BLaER1 (cell line): ENCODE data around the gene CERS1.
A peak's percentile ranks its signal among the peaks of the same experiment; 100 is the strongest.
"Not testable (repeated sequence)": the region's sequence is repeated elsewhere in the genome, so short reads cannot be mapped to it uniquely, and the experiment has no call there.

ENCODE experiments used
- H3K27ac ChIP-seq: shearing (Covaris generic); formaldehyde crosslinking; 2 replicates; pipeline ENCODE4 v1.8.1; 2022
- H3K27me3 ChIP-seq: shearing (Covaris generic); formaldehyde crosslinking; 2 replicates; pipeline ENCODE4 v1.8.1; 2022
- H3K36me3 ChIP-seq: shearing (Covaris generic); formaldehyde crosslinking; 2 replicates; pipeline ENCODE4 v1.8.1; 2022
- H3K4me1 ChIP-seq: shearing (Covaris generic); formaldehyde crosslinking; 2 replicates; pipeline ENCODE4 v1.8.1; 2022
- H3K4me2 ChIP-seq: shearing (Covaris generic); formaldehyde crosslinking; 2 replicates; pipeline ENCODE4 v1.8.1; 2022
- H3K4me3 ChIP-seq: shearing (Covaris generic); formaldehyde crosslinking; 2 replicates; pipeline ENCODE4 v1.8.1; 2022
- H3K9ac ChIP-seq: shearing (Covaris generic); formaldehyde crosslinking; 2 replicates; pipeline ENCODE4 v1.8.1; 2022
- H3K9me3 ChIP-seq: shearing (Covaris generic); formaldehyde crosslinking; 2 replicates; pipeline ENCODE4 v1.8.1; 2022
- H4K20me1 ChIP-seq: shearing (Covaris generic); formaldehyde crosslinking; 2 replicates; pipeline ENCODE4 v1.8.1; 2022
- Cebpa-rat ChIP-seq: shearing (Covaris generic); IDR thresholded peaks from 2 replicates; pipeline ENCODE4 v1.8.1; 2022

The CERS1 gene

DNA sequence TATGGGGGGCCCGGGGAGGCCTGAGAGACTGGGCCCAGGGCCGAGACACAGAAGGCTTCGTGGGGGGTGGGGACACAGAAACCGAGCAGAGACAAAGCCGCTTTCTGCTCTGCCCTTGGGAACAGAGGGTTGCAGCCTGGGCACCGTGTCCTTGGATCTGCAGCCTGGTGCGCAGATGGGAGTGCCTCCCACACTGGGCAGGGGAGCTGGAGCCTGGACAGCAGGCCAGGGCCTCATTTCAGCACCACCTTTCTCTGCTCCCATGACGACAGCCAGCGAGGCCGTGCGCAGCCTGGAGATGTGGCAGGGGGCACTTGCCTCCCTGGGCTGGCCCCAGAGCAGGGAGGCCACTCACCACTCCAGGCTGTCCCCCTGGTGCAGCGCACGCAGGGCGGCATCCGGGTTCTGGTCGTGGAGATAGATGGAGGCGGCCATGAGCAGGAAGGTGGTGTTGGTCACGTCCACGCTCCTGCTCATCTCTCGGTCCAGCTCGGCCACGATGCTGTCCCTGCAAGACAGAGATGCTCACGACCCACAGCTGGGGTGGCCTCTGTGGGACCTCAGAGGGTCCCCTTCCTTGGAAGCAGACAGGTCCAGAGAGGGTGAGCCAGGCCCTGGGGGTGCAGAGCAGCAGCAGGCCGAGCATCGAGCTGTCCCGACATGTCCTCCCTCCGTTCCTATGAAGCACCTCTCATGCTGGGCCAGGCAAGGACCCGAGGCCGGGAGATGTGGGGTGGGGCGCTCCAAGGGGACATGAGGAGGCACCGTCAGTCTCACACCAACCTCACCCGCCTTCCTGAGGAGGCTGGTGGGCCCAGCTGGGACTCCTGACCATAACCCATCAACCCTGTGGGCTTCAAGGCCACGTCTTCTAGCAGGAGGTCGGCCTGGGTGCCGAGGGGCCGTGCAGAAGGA, 10.9 kb upstream of the CERS1 start:
- Histone ChIP-seq H3K36me3 (peaks cover 89% of the 10 kb centered on the region), H3K27me3 (no peaks in the 10 kb centered on the region), H3K4me1 (peaks cover 19% of the 10 kb centered on the region), H3K9ac (no peak overlapping the region), H3K27ac (no peak overlapping the region), H3K9me3 (no peaks in the 10 kb centered on the region), H4K20me1 (peaks cover 46% of the 10 kb centered on the region), H3K4me2 (no peak overlapping the region), H3K4me3 (no peak overlapping the region)
- no peak for TF ChIP-seq Cebpa-rat

DNA sequence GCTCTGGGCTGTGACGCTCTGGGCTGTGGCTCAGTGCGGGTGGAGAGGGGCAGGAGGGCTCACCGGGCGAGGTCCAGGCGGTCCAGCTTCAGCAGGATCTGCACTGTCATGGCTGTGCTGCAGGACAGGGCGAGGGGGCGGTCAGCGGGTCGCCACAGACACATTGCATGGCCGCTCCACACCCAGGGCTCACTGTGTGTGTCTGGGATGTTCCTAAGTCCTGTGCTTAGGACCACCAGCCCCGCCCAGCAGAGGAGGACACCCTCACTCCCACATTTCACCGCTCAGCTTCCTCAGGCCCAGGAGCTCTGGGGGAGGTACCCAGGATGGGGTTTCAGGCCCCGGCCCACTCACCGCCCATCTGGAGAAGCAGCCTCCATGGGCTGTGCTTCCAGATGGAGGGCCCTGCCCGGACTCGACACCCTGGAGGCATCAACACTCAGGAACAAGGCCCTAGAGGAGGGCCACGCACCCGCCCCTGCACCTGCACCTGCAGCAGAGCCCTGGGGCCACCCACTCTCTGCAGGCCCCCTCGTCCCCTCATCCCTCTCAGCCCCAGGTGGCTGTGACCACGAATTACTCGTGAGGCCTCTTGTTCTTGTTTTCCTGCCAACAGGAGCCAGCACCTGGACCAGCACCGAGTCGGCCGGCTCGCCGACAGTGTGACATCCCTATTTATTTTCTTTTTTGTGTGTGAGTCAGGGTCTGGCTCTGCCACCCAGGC, 9.7 kb upstream of the CERS1 start:
- H3K4me2 ChIP-seq = no peak overlapping the region
- no peak overlapping the region; the same call in 1 of the 2 replicates for H3K27ac ChIP-seq
- peaks cover 12% of the 10 kb centered on the region for H3K4me1 ChIP-seq
- H4K20me1 ChIP-seq = peaks cover 38% of the 10 kb centered on the region
- no peaks in the 10 kb centered on the region for H3K9me3 ChIP-seq
- H3K9ac ChIP-seq = no peak overlapping the region
- TF ChIP-seq Cebpa-rat = no peak
- no peaks in the 10 kb centered on the region for H3K27me3 ChIP-seq
- peaks cover 92% of the 10 kb centered on the region for H3K36me3 ChIP-seq
- H3K4me3 ChIP-seq = no peak overlapping the region

DNA sequence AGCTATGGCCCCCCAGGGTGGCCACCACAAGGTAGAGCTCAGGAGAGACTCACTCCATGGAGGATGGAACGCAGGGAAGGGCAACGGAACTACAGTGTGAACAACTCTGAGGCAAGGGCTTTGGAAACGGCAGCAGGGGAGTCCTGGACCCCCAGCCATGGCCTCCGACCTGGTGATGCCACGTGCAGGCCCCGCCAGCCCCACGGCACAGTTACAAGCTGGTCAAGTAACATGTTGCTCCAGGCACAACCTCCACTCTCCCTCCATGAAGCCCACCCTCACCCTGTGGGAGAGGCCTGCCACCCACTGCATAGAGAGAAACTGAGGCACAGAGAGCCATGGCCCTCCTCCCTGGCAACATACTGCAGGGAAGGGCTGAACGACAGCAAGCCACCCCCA, 9.1 kb upstream of the CERS1 start:
- peaks cover 11% of the 10 kb centered on the region for H3K4me1 ChIP-seq
- peaks cover 92% of the 10 kb centered on the region for H3K36me3 ChIP-seq
- H3K4me2 ChIP-seq = no peak overlapping the region
- no peak overlapping the region for H3K4me3 ChIP-seq
- TF ChIP-seq Cebpa-rat = no peak
- H3K9ac ChIP-seq = no peak overlapping the region
- no peaks in the 10 kb centered on the region for H3K27me3 ChIP-seq
- no peaks in the 10 kb centered on the region for H3K9me3 ChIP-seq
- H4K20me1 ChIP-seq = peaks cover 36% of the 10 kb centered on the region
- H3K27ac ChIP-seq = no peak overlapping the region

DNA sequence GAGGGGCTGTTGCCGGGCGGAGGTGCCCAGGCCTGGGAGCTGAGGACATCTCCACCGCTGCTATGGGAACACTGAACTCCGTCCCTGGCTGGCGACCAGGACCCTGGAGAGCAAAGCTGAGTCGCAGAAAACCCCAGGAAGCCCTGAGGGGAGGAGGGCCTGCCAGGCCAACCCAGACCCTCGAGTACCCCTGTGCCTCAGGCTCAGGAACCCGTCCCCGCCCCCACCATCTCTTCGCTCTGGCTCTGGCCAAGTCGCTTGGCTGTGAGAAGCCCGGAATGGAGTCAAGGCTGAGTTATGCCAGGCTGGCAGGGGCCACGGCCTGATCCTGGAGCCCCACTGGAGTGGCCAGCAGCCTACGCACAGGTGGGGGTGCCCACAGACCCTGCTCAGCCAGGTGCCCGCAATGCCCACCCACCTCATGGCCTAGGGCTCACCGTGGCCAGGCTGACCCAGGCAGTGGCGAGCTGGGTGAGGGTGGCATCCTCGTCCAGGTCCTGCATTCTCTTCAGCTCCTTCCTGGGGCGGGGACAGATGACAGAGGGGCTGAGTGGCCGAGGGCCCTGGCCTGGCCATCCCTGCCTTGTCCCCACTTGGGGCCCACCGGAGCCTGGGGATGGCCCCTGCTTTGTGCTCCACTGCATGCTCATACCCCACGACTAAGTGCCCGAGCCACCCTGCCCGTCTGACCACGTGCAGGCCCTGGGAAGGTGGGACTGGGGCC, 8.5 kb upstream of the CERS1 start:
- H3K4me1 ChIP-seq = peaks cover 11% of the 10 kb centered on the region
- H3K9ac ChIP-seq = no peak overlapping the region
- no peak overlapping the region for H3K4me2 ChIP-seq
- no peak for TF ChIP-seq Cebpa-rat
- no peaks in the 10 kb centered on the region for H3K27me3 ChIP-seq
- H3K36me3 ChIP-seq = peaks cover 92% of the 10 kb centered on the region
- H3K27ac ChIP-seq = no peak overlapping the region
- H3K9me3 ChIP-seq = no peaks in the 10 kb centered on the region
- no peak overlapping the region for H3K4me3 ChIP-seq
- peaks cover 36% of the 10 kb centered on the region for H4K20me1 ChIP-seq

DNA sequence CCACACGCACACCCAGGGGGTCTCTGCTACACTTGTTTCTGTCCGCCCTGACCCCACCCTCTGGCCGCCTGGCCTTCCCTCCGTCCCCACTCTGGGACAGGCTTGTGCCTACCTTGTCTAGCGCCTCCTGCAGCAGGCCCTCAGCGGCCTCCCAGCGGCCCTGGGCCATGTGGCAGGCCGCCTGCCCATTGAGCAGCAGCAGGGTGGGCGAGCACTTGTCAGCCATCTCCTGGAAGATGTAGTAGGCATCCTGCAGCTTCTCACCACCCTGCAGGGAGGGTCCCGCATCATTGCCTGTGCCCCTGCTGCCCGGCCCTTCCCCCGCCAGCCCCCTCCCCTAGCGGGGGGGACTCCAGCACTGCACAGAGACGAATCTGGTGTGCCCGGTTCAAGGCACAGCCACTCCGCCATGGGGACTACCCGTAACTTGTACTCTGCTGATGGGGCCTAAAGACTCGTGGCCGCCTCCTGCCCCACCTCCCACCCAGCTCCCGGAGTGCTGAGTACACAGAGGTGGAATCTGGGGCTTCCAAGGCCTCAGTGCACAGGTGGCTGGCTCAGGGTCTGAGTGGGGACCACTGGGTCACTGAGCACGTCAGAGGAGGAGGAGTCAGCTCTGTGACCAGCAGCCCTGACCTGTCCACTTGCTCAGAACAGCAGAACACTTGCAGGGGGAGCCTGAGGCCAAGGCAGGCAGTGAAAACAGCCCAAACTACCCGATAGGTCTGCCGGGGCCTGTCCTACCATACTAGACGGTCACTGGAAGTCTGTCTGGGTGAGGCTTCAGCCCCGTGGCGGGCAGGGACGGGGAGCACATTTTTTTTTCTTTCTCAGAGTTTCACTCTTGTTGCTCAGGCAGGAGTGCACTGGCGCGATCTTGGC, 7.4 kb upstream of the CERS1 start:
- no peaks in the 10 kb centered on the region for H3K27me3 ChIP-seq
- H4K20me1 ChIP-seq = peaks cover 37% of the 10 kb centered on the region
- no peak overlapping the region for H3K4me3 ChIP-seq
- 0 out of 2 replicates have a peak overlapping the region, but pooled peaks have one; percentile 24 for H3K9ac ChIP-seq
- no peaks in the 10 kb centered on the region for H3K9me3 ChIP-seq
- H3K36me3 ChIP-seq = peaks cover 94% of the 10 kb centered on the region
- 0 out of 2 replicates have a peak overlapping the region, but pooled peaks have one; percentile 4 for H3K27ac ChIP-seq
- H3K4me1 ChIP-seq = peaks cover 11% of the 10 kb centered on the region
- TF ChIP-seq Cebpa-rat = no peak
- no peak overlapping the region for H3K4me2 ChIP-seq

DNA sequence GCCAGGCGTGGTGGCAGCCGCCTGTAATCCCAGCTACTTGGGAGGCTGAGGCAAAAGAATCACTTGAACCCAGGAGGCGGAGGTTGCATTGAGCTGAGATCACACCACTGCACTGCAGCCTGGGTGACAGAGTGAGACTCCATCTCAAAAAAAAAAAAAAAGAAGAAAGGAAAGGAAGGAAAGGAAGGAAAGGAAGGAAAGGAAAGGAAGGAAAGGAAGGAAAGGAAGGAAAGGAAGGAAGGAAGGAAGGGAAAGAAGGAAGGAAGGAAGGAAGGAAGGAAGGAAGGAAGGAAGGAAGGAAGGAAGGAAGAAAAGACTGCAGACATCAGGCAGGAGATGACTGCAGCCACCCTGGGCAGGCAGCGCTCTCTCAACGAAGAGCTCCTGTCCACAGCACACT, 6.6 kb upstream of the CERS1 start:
- H3K9me3 ChIP-seq, H3K27ac ChIP-seq, H3K4me2 ChIP-seq, H3K4me3 ChIP-seq, H3K27me3 ChIP-seq, H3K9ac ChIP-seq: not testable (repeated sequence)
- peaks cover 11% of the 10 kb centered on the region for H3K4me1 ChIP-seq
- H4K20me1 ChIP-seq = peaks cover 45% of the 10 kb centered on the region
- peaks cover 85% of the 10 kb centered on the region for H3K36me3 ChIP-seq

DNA sequence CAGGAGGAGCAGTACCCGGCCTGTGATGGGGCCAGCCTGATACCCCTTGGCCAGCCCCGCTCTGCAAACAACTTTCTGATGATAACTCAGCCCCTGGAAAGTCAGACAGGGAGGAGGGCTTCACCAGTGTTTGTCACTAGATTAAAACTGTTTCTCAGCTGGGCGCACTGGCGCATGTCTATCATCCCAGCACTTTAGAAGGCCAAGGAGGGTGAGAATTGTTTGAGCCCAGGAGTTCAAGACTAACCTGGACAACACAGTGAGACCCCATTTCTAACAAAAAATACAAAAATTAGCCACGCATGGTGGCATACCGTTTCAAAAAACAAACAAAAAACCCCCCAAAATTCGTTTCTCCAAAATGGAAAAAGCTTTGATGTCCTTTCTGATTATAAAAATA, 5.5 kb upstream of the CERS1 start:
- Histone ChIP-seq H4K20me1 (peaks cover 45% of the 10 kb centered on the region), H3K36me3 (peaks cover 75% of the 10 kb centered on the region)

DNA sequence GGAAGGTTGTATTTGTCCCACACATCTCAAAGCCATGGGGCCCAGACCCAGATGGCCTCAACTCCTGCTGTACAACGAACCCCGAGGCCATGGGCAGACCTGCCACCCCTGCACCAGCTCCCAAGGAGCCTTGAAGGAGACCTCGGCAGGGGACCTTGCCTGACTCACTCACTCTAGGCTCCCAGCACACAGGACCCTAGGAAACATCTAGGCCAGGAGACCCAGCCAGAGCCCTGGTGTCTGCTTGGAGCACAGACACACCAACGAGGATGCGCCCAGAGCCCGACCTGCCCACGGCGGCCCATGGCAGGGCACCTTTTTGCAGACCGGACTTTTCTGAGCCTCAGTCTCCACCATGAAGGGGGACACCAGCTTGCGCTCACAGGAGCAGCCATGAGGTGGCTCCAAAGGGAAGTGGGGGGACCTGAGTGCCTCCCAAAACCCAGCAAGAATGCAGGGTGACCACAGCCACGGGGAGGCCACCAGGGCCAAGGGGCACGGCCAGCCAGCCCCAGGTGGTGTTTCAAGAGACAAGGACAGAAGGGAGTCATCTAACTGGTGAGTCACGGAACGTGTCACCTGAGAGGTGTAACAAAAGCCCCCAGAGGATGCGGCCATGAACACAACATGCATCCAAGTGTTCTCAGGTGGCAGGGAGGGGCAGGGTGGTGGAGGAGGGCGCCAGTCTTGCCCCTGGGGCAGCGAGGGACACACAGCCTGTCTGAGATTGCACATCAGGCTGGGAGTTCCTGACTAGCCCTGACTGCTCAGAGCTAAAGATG, 4.9 kb upstream of the CERS1 start:
- H3K27ac ChIP-seq = no peak overlapping the region
- H3K4me2 ChIP-seq = no peak overlapping the region
- no peaks in the 10 kb centered on the region for H3K9me3 ChIP-seq
- peaks cover 23% of the 10 kb centered on the region for H3K27me3 ChIP-seq
- H4K20me1 ChIP-seq = peaks cover 47% of the 10 kb centered on the region
- peaks cover 12% of the 10 kb centered on the region for H3K4me1 ChIP-seq
- no peak for TF ChIP-seq Cebpa-rat
- peaks cover 69% of the 10 kb centered on the region for H3K36me3 ChIP-seq
- H3K9ac ChIP-seq = no peak overlapping the region
- H3K4me3 ChIP-seq = no peak overlapping the region

More for the DNA sequence above, 5.5 kb upstream of the CERS1 start:
- H3K4me3 ChIP-seq = no peak overlapping the region
- H3K4me1 ChIP-seq = peaks cover 11% of the 10 kb centered on the region
- TF ChIP-seq Cebpa-rat = no peak
- H3K9me3 ChIP-seq = no peaks in the 10 kb centered on the region
- no peak overlapping the region for H3K9ac ChIP-seq
- peaks cover 17% of the 10 kb centered on the region for H3K27me3 ChIP-seq
- H3K4me2 ChIP-seq = no peak overlapping the region
- no peak overlapping the region for H3K27ac ChIP-seq
